CD4-positive, alpha-beta T cell (primary cell): ENCODE results near the gene COA8. TPM values are rescaled to one million over a fixed set of nuclear protein-coding genes. Genes with fewer than 3 reads are reported as not detected.

Source experiments
- ATAC-seq: fragments of 200-7000 bp; cut with Tn5 transposase; one replicate; pipeline ENCODE4 v1.10.0; 2022; ENCODE audit warnings: mild to moderate bottlenecking; ENCODE audit not compliant: poor library complexity
- CTCF ChIA-PET: fragments of 350-600 bp; sonication (Branson Sonifier 250); formaldehyde crosslinking; loops from one replicate; lab custom pipeline; 2021; ENCODE audit warnings: antibody characterized with exemption, inconsistent platforms; lab: Charles Lee
- POLR2A ChIA-PET: fragments of 350-600 bp; sonication (Branson Sonifier 250); formaldehyde crosslinking; loops from one replicate; lab custom pipeline; 2021; ENCODE audit warnings: antibody characterized with exemption, inconsistent platforms; lab: Charles Lee
- DNase-seq, 14 experiments: peaks; one replicate each; pipeline ENCODE4 v3.0.0-alpha.2; 2013 to 2020; ENCODE audit warnings: mixed read lengths in 2 of 14
- H3K27ac ChIP-seq, 2 donors: one replicate each; pipeline versions ENCODE4 v1.5.1 to v1.7.0; 2013; ENCODE audit warnings: low read length in 2 of 2, low read depth in 1 of 2, mild to moderate bottlenecking in 1 of 2
- H3K27me3 ChIP-seq, 2 experiments: 1 replicate in 1 of 2; 2 replicates in 1 of 2; pipeline versions ENCODE4 v1.6.1 to v1.7.0; 2013; ENCODE audit warnings: low read length in 2 of 2, control low read depth in 1 of 2, mild to moderate bottlenecking in 1 of 2, moderate library complexity in 1 of 2; ENCODE audit not compliant: insufficient read depth in 2 of 2, control insufficient read depth in 1 of 2
- H3K36me3 ChIP-seq: one replicate; pipeline ENCODE4 v1.6.1; 2013; ENCODE audit warnings: low read length, control low read depth; ENCODE audit not compliant: insufficient read depth
- H3K4me1 ChIP-seq: one replicate; pipeline ENCODE4 v1.6.1; 2013; ENCODE audit warnings: low read length, control low read depth; ENCODE audit not compliant: insufficient read depth
- H3K4me3 ChIP-seq: one replicate; pipeline ENCODE4 v1.5.1; 2013; ENCODE audit warnings: mild to moderate bottlenecking, low read length, moderate library complexity
- H3K9me3 ChIP-seq, 2 experiments: 1 replicate in 1 of 2; 2 replicates in 1 of 2; pipeline versions ENCODE4 v1.6.1 to v1.7.0; 2013; ENCODE audit warnings: low read length in 2 of 2, mild to moderate bottlenecking in 2 of 2, control low read depth in 1 of 2, moderate library complexity in 1 of 2; ENCODE audit not compliant: control insufficient read depth in 1 of 2, insufficient read depth in 1 of 2
- H3K27ac Mint-ChIP-seq: one replicate; pipeline ENCODE4 v1.8.0; 2020; ENCODE audit warnings: mixed read lengths
- H3K27me3 Mint-ChIP-seq: one replicate; pipeline ENCODE4 v1.8.0; 2021; ENCODE audit warnings: mixed read lengths
- H3K36me3 Mint-ChIP-seq: one replicate; pipeline ENCODE4 v1.8.0; 2021; ENCODE audit warnings: low read depth, mixed read lengths
- H3K4me1 Mint-ChIP-seq: one replicate; pipeline ENCODE4 v1.8.0; 2021; ENCODE audit warnings: low read depth, mixed read lengths
- H3K4me3 Mint-ChIP-seq: one replicate; pipeline ENCODE4 v1.8.0; 2020; ENCODE audit warnings: mild to moderate bottlenecking, mixed read lengths
- H3K9me3 Mint-ChIP-seq: one replicate; pipeline ENCODE4 v1.8.0; 2020; ENCODE audit warnings: mixed read lengths
- intact Hi-C, 2 experiments: fragments of 100-400 bp; cut with DNase I in 1 of 2; cut with micrococcal nuclease in 1 of 2; formaldehyde crosslinking; loops; one replicate each; pipeline versions ENCODE4 v1.15.1 to v1.9.0; 2023 to 2025; cut with DNase I, micrococcal nuclease
- total RNA-seq, 174 experiments: library from RNA in 2 of 174; stranded (reverse) in 2 of 174; gene quantifications; one replicate each; pipeline ENCODE4 v1.2.3 and lab custom pipeline; 2021 to 2026
- TF ChIP-seq, protein P1 (sequence below): fragments of 200-600 bp; IDR thresholded peaks from one replicate; pipeline ENCODE4 v1.8.0; 2022; ENCODE audit warnings: antibody characterized with exemption, mild to moderate bottlenecking

COA8 gene
- total RNA-seq, 2 experiments from 2014 or later, result 9.1 to 10.7 TPM

DNA sequence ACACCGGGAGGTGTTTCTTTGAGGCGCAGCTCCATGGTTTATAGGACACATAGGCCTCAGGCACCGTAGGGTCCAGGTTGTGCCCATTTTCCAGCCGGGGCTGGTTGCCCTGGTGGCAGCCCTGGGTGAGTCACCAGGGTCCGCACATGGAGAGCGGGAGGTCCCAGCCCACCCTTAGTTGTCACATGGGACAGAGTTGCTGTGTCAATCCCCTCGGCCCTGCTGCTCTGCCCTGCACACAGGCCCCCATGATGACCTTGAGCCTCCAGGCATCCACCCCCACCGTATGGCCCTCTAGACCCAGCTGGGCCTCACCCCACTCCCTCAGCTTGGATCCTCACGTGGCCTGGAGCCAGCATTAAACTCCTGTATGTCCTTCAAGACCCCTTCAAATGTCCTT lies 26.1 kb upstream of the COA8 start:
- CTCF ChIA-PET, result interaction anchor here (1.0 to 1.6 kb wide), 2 partner anchors 9 to 16 kb away, joined by 3 to 5 read pairs; no protein-coding TSS in a partner anchor
- no peaks in the 10 kb centered on the region for H3K9me3 ChIP-seq
- peaks cover 19% of the 10 kb centered on the region for H3K36me3 ChIP-seq
- peaks cover under 1% of the 10 kb centered on the region for H3K4me1 ChIP-seq
- ATAC-seq (no peak), DNase-seq (no peak)
- intact Hi-C loops, result no loop called here
- TF ChIP-seq, protein P1, sequence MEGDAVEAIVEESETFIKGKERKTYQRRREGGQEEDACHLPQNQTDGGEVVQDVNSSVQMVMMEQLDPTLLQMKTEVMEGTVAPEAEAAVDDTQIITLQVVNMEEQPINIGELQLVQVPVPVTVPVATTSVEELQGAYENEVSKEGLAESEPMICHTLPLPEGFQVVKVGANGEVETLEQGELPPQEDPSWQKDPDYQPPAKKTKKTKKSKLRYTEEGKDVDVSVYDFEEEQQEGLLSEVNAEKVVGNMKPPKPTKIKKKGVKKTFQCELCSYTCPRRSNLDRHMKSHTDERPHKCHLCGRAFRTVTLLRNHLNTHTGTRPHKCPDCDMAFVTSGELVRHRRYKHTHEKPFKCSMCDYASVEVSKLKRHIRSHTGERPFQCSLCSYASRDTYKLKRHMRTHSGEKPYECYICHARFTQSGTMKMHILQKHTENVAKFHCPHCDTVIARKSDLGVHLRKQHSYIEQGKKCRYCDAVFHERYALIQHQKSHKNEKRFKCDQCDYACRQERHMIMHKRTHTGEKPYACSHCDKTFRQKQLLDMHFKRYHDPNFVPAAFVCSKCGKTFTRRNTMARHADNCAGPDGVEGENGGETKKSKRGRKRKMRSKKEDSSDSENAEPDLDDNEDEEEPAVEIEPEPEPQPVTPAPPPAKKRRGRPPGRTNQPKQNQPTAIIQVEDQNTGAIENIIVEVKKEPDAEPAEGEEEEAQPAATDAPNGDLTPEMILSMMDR, result no peak
- Mint-ChIP-seq H3K4me1 (peaks cover under 1% of the 10 kb centered on the region), H3K27ac (no peak overlapping the region), H3K9me3 (no peaks in the 10 kb centered on the region), H3K36me3 (no peaks in the 10 kb centered on the region), H3K27me3 (no peaks in the 10 kb centered on the region), H3K4me3 (no peak overlapping the region)
- H3K27me3 ChIP-seq, result peaks cover 0 to 3% of the 10 kb centered on the region in 2 experiments
- no peak overlapping the region for H3K27ac ChIP-seq
- H3K4me3 ChIP-seq, result no peak overlapping the region
- POLR2A ChIA-PET, result no interaction called here

DNA sequence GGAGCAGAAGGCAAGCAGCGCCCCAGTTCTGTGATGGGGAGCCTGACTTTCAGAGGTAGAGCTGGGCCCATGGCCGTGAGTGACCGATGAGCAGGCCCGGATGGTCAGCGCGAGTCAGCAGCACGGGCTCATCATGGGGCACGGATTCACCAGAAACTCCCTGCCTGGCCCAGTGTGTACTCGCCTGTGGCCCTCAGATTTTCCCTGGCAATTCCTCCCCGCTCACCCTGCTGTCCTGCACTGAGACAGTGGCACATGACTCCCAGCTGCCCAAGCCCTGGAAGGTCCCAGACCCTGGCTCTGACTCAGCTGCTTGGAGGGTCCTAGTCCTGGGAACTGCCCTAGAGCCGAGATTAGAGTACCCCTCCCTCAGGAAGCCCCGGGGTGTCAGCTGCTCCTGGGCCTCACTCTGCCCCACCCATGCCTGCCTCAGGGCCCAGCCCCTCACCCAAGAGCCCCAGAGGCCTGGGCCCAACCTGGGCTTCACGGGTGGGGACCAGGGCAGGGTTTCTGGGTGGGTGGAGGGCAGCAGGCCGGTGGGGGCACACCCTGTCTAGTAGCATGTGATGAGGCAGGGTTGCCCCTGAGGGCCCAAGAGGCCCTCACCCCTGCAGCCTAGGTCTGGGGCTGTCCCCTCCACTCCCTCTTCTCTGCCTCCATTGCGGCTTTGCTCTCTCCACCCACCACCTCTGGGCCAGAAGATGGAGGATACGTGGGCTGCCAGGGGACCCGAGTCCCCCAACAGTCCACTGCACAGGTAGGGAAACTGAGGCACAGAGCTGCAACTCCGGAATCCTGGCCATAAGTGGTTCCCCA lies 25.4 kb upstream of the COA8 start:
- Mint-ChIP-seq H3K9me3 (no peaks in the 10 kb centered on the region), H3K4me1 (no peaks in the 10 kb centered on the region), H3K27me3 (no peaks in the 10 kb centered on the region), H3K4me3 (no peak overlapping the region), H3K27ac (no peak overlapping the region), H3K36me3 (no peaks in the 10 kb centered on the region)
- ChIA-PET POLR2A (no interaction called here), CTCF (interaction anchor here (1.6 kb wide), 1 partner anchor 16 kb away, joined by 5 read pairs; no protein-coding TSS in a partner anchor)
- intact Hi-C loops, result no loop called here
- no peak for DNase-seq
- Histone ChIP-seq H3K9me3 (no peaks in the 10 kb centered on the region), H3K4me1 (no peaks in the 10 kb centered on the region), H3K36me3 (peaks cover 16% of the 10 kb centered on the region), H3K4me3 (no peak overlapping the region), H3K27ac (no peak overlapping the region), H3K27me3 (peaks cover 4 to 6% of the 10 kb centered on the region in 2 experiments)
- no peak for ATAC-seq
- TF ChIP-seq, protein P1, result no peak

DNA sequence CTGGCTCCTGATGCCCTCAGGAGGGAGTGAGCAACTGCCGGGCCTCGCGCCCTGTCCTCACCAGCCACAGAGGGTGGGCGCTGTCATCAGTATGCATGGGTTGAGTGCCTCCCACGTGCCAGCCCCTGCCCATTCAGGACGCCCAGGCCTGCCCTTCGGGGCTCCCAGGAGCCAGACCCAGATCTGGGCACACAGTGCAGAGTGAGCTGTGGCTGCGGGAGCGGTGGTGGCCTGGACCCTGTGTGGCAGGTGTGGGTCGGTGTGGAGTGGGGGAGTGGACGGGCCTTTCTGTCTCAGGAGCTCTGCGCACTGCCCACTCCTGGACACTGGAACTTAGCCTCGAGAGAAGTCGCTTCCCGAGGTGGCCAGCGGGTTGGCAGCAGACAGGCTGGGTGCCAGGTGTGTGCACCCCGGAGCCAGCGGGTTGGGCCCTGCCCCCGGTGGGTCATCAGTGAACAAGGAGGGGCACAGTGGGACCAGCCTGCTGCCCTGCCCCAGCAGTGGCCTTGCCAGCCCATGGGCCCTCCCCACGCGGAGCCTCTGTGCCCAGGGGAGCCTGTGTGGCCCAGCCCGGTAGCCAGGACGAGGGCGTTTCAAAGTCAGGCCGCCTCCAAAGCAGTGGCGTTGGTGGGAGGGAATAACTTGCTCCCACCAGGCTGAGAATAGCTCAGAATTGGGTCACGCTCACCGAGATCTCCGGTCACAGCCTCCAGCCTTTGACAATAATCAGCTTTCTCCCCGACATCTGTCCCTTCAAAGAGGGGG lies 24.3 kb upstream of the COA8 start:
- no peaks in the 10 kb centered on the region for H3K36me3 Mint-ChIP-seq
- CTCF ChIA-PET, result no interaction called here
- ATAC-seq, result no peak

More for the DNA sequence above, 24.3 kb upstream of the COA8 start:
- Histone ChIP-seq H3K27me3 (peaks cover 6 to 8% of the 10 kb centered on the region in 2 experiments), H3K4me3 (no peak overlapping the region), H3K4me1 (no peaks in the 10 kb centered on the region), H3K27ac (no peak overlapping the region), H3K36me3 (peaks cover 12% of the 10 kb centered on the region), H3K9me3 (no peaks in the 10 kb centered on the region)
- no peak overlapping the region for H3K27ac Mint-ChIP-seq
- POLR2A ChIA-PET, result interaction anchor here (1.0 kb wide), 1 partner anchor 17 kb away, joined by 3 read pairs; no protein-coding TSS in a partner anchor
- TF ChIP-seq, protein P1, result no peak
- no peak for DNase-seq
- no peak overlapping the region for H3K4me3 Mint-ChIP-seq
- intact Hi-C loops, result no loop called here
- H3K27me3 Mint-ChIP-seq, result no peaks in the 10 kb centered on the region
- H3K9me3 Mint-ChIP-seq, result no peaks in the 10 kb centered on the region
- H3K4me1 Mint-ChIP-seq, result no peaks in the 10 kb centered on the region
